ENCODE data around the gene DBR1.

DBR1 gene

DNA sequence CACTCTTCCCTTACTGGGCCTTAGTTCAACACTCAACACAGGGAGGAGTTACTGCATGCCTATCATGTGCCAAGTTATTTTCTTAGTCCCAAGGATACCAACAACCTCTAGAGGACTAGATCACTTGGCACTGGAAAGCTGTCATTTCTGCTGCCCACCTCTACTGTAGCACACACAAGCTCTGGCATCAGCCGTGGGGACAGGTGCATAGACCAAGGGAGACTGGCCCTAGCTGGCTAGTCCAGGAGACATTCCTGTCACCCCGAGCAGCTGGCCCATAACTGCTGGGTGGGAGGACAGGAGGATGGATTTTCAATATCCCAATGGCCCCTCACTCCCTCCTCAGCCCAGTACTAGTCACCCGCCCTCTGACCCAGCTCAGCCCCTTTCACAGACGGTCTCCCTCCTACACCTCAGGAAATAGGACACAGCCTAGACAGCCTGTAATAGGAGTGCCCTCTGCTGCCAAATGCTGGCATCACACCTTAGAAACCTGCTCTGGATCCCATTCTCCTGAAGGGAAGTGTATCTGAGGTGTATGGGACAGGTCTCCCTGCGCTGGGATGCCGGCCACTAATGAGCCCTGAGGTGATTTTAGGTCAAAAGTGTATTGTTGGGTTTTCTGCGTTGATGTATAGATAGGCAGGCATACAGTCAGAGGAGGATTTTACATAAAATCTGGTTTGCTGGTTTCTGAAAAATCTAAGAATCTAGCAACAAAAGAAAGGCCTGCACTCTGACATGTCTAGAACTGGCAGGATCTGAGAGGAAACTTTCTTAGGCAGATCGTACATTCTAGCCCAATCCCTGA is 55.9 kb downstream of the DBR1 start:
- DNase-seq (ENCODE audit: low spot score) = peak; percentile 70

DNA sequence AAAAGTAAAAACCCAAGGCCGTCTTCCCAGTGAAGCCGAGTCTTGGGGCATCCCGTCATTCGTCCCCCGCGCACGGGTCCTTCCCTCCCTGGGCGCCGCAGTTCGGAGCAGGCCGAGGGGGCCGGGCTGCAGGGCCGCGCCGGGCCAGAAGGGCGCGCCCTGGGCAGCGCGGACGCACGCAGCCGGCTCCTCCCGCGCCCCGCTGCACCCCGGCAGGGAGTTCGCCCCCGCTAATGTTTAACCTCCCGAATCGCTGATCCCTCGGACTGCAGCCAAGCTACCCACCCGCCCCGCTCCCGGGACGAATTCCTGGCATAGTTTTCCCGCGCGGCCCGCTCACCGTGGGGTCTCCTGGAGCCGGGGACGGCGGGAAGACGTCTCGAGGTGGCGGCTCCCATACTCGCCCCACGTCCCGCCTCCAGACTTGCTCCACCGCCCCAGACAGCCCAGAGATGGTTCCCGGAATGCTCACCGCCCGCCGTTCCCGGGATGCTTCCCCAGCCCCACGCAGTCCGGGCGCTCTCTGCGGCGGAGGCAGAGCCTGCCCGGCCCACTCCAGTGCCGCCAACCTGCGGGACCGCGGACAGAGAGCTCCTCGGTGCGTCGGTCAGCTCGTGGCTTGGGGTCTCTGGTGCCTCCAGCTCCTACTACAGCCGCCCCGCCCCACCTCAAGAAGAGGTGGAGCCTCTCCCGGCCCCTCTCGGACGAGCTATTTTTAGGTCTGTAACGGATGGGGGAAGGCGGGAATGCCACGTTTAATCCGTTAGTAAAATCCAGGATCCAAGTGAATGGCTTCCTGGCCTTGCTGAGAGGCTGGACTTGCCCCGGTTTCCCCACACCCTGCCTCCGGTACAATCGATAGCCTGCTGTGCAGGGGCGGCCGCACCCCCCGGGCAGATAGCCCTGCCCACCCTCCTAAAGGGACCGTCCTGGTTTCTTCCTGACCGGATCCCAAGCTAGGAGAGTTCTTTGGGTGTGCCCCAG is 59.4 kb downstream of the DBR1 start, which contains the start of gene DZIP1L:
Gene DZIP1L (minus strand): TSS at position 621 of the 984 bp plus-strand sequence. CDS start 11,637 bp downstream, outside the sequence.
- DNase-seq (ENCODE audit: low spot score) = peak; percentile 66

DNA sequence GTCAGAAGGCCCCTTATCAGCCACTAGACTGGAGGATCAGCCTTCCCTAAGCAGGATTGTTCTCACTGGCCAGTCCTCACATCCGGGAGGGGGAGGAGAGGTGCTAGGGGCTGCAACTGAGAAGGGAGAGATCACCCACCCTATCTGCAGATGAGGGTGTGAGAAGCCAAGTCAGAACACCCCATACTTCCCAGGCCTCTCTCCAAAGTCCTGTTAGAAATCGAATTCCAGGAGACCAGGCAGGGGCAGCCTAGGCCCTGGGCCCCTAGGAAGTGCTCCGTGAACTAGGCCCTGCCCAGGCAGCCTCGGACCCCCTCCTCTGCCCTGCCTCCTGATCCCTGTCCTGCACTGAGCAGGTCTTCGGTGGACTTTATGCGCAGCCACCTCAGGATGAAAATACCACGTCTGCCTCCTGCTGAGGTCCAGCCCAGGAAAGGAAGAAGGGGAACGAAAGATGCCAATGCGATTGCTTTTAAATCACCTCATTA is 60.2 kb downstream of the DBR1 start:
- DNase-seq (ENCODE audit: low spot score) = no peak

DNA sequence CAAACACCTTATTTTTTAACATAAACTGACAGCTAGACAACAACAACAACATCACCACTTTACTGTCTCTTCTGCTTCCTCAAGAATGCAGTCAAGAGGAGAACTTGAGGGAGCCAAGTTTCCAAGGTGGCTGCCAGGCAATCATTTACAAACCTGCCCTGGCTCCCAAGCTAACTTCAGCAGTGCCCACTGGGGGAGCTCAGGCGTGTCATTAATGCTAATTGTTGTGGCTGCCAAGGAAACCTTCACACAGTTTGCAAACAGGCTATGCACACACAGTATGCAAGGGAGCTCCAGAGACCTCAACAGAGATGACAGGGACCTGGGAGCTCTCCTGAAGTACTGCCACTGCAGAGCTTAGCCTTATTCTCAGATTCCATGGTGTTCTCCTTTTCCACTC is 61.4 kb downstream of the DBR1 start:
- DNase-seq (ENCODE audit: low spot score) = peak; percentile 33

DNA sequence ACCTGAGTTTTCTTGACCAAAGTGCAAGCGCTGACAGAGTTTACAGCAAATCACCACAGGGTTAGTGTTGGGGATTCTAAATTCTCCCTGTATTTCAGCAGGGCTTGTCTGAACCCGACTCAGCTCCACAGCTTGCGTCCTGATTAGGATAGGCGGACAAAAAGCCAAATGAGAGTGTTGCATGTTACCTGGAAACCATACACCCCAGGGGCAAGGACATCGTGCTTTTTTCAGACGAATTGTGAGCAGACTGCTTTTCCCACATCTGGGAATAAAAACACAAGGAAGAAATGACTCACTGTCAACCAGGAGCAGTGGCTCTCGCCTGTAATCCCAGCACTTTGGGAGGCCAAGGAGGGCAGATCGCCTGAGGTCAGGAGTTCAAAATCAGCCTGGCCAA is 62.4 kb downstream of the DBR1 start:
- DNase-seq (ENCODE audit: low spot score) = no peak
